ENCODE data around the gene PRSS23. TPM values are rescaled to one million over a fixed set of nuclear protein-coding genes. Genes with fewer than 3 reads are reported as not detected.

Gene PRSS23
- polyA plus RNA-seq, 3 donors from 2014 or later = 215 to 248 (median 217) TPM

DNA sequence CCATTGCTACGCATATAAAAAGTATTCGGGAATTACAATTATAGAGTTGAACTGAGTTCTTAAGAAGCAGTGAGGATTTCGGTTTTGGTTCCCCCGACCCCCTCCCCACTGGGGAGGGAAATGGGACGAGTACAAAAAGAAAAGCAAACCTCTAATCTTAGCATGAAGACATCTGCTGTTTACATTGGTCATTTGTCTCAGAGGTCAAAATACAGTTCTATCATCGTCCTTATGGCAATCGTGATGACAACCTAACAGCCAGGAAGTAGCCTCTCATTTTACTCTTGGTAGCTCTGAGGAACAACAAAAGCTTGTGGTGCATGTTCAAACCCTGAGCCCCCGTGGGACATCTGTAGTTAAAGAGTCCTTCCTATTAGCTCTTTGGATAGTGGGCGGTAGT lies 3.2 kb upstream of the PRSS23 start:
- no peaks in the 10 kb centered on the region for H3K36me3 Mint-ChIP-seq
- no peak overlapping the region for H3K4me3 Mint-ChIP-seq
- no peak overlapping the region for H3K27ac Mint-ChIP-seq
- no peaks in the 10 kb centered on the region for H3K9me3 Mint-ChIP-seq
- H3K4me1 Mint-ChIP-seq = peaks cover 21 to 24% of the 10 kb centered on the region in 2 donors
- no peak for DNase-seq
- H3K27me3 Mint-ChIP-seq (ENCODE audit: low read depth in 3 of 3) = peaks cover 0 to 11% (median 5%) of the 10 kb centered on the region in 3 donors

DNA sequence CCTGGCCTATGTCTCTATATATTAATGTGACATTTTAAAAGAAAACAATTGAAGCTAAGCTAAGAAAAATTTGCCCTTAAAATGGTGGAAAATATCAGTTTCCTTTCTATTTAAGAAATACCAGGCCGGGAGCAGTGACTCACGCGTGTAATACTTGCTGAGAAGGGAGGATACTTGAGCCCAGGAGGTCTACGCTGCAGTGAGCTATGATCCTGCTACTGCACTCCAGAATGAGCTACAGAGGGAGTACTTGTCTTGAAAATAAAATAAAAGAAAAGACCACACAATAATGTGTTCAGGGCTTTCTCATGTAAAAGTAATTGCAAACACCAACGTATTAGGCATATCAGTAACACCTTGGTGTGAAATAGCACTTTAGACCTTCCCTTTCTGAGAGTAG lies 1.4 kb upstream of the PRSS23 start:
- peaks cover 40 to 42% of the 10 kb centered on the region in 2 donors for H3K4me1 Mint-ChIP-seq
- DNase-seq = no peak
- H3K4me3 Mint-ChIP-seq = peak overlapping the region; percentile 30 to 83 (median 61)
- H3K27me3 Mint-ChIP-seq (ENCODE audit: low read depth in 3 of 3) = peaks cover 0 to 10% (median 5%) of the 10 kb centered on the region in 3 donors
- H3K27ac Mint-ChIP-seq = peak overlapping the region in 2 of 6 donors; percentile 5 to 82
- no peaks in the 10 kb centered on the region for H3K36me3 Mint-ChIP-seq
- no peaks in the 10 kb centered on the region for H3K9me3 Mint-ChIP-seq

DNA sequence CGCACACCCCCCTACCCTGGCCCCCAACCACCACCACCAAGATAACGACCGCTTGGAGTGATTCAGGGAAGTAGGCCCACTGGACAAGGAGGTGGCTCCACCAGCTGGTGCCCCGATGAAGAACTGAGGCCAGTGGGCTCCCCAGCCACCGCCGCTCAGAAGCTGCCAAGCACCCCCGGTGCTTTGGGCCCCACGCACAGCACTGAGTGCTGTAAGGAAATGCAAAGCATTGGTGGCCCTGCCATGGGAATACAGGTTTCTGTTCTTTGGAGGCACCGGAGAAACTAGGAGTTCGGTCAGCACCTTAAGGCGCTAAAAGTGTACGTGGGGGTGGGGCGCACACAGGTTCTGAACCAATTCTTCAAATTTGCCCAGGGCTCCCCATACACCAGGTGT lies 664 bp upstream of the PRSS23 start:
- Mint-ChIP-seq H3K27me3 (ENCODE audit: low read depth in 3 of 3) (peaks cover 0 to 10% (median 5%) of the 10 kb centered on the region in 3 donors), H3K27ac (peak overlapping the region; percentile 57 to 82 (median 68)), H3K9me3 (no peaks in the 10 kb centered on the region), H3K4me1 (peaks cover 46 to 49% of the 10 kb centered on the region in 2 donors), H3K36me3 (peaks cover 0 to 3% (median 0%) of the 10 kb centered on the region in 3 donors), H3K4me3 (peak overlapping the region; percentile 79 to 86 (median 83))
- DNase-seq = no peak

DNA sequence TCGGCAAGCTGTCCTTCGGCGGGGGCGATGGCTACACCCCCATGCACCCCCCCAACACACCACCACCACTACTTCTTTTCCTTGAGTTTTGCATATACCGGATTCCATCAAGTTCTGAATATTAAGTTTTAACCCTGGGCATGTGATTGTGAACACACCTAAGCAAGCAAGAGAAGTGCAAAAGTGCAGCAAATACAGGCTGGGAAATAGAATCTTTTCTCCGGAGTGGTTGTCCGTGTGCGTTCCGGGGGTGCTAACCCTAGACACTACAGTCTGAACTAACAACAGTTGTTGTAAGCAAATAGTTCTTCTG lies 574 bp downstream of the PRSS23 start:
- Mint-ChIP-seq H3K9me3 (no peaks in the 10 kb centered on the region), H3K4me1 (peaks cover 58 to 62% of the 10 kb centered on the region in 2 donors), H3K27ac (peak overlapping the region; percentile 81 to 93 (median 92)), H3K27me3 (ENCODE audit: low read depth in 3 of 3) (peaks cover 0 to 10% (median 5%) of the 10 kb centered on the region in 3 donors), H3K4me3 (peak overlapping the region; percentile 90 to 98 (median 94)), H3K36me3 (peaks cover 0 to 5% (median 0%) of the 10 kb centered on the region in 3 donors)
- no peak for DNase-seq

DNA sequence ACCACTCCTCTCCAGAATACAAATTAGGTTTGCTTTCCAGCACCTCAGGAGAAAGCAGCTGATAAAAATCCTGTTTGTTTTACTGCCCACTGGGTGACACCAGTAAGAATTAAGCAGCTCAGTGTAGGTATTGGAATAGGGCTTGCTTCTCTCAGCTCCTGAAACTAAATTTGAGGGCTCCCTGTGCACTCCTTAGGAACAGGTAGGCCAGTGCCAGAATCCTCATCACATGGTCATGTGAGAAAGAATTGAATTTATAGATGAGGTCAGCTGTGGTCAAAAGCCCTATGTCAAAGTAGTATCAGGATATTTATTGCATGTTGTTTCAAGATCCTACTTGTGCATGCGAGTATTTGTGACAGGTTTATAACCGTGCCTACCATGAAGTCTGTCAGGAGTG lies 1.0 kb downstream of the PRSS23 start:
- H3K27ac Mint-ChIP-seq = peak overlapping the region; percentile 81 to 93 (median 92)
- peaks cover 0 to 5% (median 0%) of the 10 kb centered on the region in 3 donors for H3K36me3 Mint-ChIP-seq
- DNase-seq = no peak
- H3K4me1 Mint-ChIP-seq = peaks cover 63 to 66% of the 10 kb centered on the region in 2 donors
- H3K9me3 Mint-ChIP-seq = no peaks in the 10 kb centered on the region
- H3K4me3 Mint-ChIP-seq = peak overlapping the region; percentile 90 to 98 (median 94)
- H3K27me3 Mint-ChIP-seq (ENCODE audit: low read depth in 3 of 3) = peaks cover 0 to 10% (median 5%) of the 10 kb centered on the region in 3 donors

DNA sequence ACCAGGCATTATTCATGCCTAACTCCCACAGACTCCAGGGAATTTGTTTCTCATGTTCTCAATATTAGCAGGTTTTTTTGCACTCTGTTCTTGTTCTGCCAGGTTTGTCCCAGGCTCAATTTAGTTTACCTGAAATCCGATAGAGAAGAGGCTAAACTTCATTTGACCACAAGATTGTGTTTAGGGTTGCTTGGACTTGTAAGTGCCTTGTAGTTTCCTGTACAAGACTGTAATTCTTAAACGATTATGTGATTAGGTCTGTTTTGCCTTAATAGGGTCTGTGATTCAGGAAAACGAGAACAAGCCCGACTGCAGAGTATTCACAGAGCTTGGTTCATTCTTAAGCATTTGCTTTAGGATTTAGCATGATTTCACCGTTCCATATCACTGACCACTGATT lies 1.8 kb downstream of the PRSS23 start:
- peak overlapping the region; percentile 83 to 93 (median 92) for H3K27ac Mint-ChIP-seq
- H3K36me3 Mint-ChIP-seq = peaks cover 3 to 8% (median 3%) of the 10 kb centered on the region in 3 donors
- H3K9me3 Mint-ChIP-seq = no peaks in the 10 kb centered on the region
- DNase-seq = no peak
- H3K4me1 Mint-ChIP-seq = peaks cover 70 to 74% of the 10 kb centered on the region in 2 donors
- peaks cover 0 to 10% (median 2%) of the 10 kb centered on the region in 3 donors for H3K27me3 Mint-ChIP-seq (ENCODE audit: low read depth in 3 of 3)
- peak overlapping the region; percentile 90 to 98 (median 94) for H3K4me3 Mint-ChIP-seq

DNA sequence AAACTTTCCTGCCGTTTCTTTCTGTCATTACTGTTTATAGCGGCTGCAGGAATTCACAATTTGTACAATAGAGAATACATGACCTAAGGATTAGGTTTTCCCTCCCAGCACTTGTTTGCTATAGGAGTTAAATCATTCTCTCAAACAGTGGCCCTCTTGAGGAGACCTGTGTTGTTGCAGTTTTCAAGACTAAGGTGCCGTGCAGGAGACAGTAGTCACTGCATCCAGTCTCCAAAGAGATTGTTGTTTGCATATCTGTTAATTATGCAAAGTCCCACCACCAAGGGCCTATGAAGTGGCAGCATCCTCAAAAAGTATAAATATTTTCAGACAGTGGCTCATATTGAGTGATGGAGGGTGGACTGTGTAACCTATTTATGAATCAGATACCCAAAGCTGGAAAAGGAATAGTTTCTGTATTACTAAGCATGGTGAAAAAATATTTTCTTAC lies 2.3 kb downstream of the PRSS23 start:
- peaks cover 75 to 79% of the 10 kb centered on the region in 2 donors for H3K4me1 Mint-ChIP-seq
- no peaks in the 10 kb centered on the region for H3K9me3 Mint-ChIP-seq
- H3K27me3 Mint-ChIP-seq (ENCODE audit: low read depth in 3 of 3) = peaks cover 0 to 10% (median 0%) of the 10 kb centered on the region in 3 donors
- DNase-seq = peak in 2 of 3 donors; percentile 24 to 40
- peak overlapping the region; percentile 90 to 98 (median 94) for H3K4me3 Mint-ChIP-seq
- H3K27ac Mint-ChIP-seq = peak overlapping the region; percentile 83 to 92 (median 92)
- peaks cover 4 to 10% (median 4%) of the 10 kb centered on the region in 3 donors for H3K36me3 Mint-ChIP-seq

DNA sequence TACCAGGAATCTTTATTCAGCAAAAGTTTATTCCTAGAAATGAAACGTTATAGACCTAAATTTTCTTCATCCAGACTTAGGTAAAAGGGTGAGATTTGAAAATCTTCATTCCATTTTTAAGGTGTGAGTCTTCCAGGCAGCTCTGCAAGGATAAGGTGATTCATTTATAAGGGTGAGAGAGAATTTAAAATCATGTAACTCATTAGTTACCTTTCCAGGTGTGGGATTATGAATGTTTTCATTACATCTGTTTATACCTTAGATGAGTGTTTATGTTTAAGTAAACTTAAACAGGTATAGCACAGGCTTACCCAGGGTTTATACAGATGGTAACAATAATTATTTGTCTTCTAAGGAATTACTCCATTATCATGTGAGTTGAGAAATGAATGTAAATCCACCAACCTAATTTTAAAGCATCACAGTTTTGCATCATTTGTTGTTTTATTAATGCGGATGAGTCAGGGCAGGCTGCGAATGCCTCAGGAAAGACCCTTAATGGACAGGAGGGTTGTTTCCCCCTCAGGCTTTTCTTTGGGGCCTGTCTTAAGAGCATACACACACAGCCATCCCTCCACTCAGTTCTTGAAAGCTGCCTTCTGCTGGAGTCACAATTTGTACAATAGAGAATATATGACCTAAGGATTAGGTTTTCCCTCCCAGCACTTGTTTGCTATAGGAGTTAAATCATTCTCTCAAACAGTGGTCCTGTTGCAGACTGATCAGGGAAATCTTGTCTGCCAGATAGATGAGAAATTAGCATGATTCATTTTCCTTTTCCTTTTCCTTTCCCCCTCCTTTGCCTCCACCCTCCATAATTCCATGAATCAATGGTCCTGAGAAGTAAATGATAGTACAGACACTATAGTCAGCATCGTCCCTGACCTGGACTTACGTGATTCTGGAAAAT lies 3.0 kb downstream of the PRSS23 start:
- DNase-seq = no peak
- H3K36me3 Mint-ChIP-seq = peaks cover 6 to 18% (median 6%) of the 10 kb centered on the region in 3 donors
- peak overlapping the region; percentile 90 to 98 (median 94) for H3K4me3 Mint-ChIP-seq
- peaks cover 0 to 7% (median 0%) of the 10 kb centered on the region in 3 donors for H3K27me3 Mint-ChIP-seq (ENCODE audit: low read depth in 3 of 3)
- H3K4me1 Mint-ChIP-seq = peaks cover 83 to 86% of the 10 kb centered on the region in 2 donors
- H3K27ac Mint-ChIP-seq = peak overlapping the region; percentile 83 to 92 (median 92)
- H3K9me3 Mint-ChIP-seq = no peaks in the 10 kb centered on the region

DNA sequence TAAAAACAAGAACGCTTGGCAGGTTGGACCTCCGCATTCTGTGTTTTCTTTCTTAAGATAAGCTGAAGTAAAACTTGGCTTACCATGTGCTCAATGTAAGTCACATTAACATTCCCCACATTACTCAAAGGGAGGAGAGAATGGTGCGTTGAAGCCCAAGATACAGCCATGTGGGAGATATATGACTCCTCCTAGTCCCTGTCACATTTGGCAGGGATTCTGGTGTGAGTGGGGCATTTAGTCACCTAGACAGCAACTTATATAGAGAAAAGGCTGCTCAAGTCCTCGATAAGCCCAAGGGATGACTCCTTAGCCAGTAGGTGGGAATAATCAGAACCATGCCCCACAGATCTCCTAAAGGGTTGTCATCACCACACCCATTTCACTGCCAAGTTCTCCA lies 4.6 kb downstream of the PRSS23 start:
- Mint-ChIP-seq H3K36me3 (peaks cover 15 to 30% (median 21%) of the 10 kb centered on the region in 3 donors), H3K4me3 (peak overlapping the region; percentile 36 to 86 (median 74)), H3K9me3 (no peaks in the 10 kb centered on the region), H3K4me1 (peaks cover 83 to 94% of the 10 kb centered on the region in 2 donors), H3K27me3 (ENCODE audit: low read depth in 3 of 3) (peaks cover 0 to 6% (median 0%) of the 10 kb centered on the region in 3 donors), H3K27ac (peak overlapping the region; percentile 91 to 97 (median 92))
- no peak for DNase-seq

DNA sequence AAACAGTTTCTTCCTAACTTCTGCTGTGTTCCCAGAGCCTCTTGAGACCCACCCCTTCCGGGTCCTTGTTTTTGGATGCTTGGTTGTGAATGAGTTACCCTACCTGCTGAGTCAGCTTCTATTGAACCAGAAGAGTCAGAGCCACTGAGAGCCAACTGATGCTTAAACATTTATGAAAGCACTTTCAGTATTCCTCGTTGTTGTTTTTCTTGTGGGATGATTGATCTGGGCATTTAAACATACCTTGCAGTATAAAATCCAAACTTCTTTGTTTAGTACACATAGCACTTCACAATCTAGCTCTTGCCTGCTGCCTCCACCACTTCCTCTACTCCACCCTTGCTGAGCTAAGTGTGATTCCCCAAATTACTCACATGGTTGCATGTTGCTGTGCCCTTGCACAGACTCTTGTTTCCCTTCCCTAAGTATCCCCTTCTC lies 5.5 kb downstream of the PRSS23 start:
- no peaks in the 10 kb centered on the region for H3K9me3 Mint-ChIP-seq
- H3K27me3 Mint-ChIP-seq (ENCODE audit: low read depth in 3 of 3) = peaks cover 0 to 4% (median 0%) of the 10 kb centered on the region in 3 donors
- peak; percentile 58 to 69 (median 69) for DNase-seq
- H3K4me3 Mint-ChIP-seq = peak overlapping the region; percentile 72 to 86 (median 85)
- peaks cover 82 to 97% of the 10 kb centered on the region in 2 donors for H3K4me1 Mint-ChIP-seq
- H3K27ac Mint-ChIP-seq = peak overlapping the region; percentile 91 to 97 (median 92)
- H3K36me3 Mint-ChIP-seq = peaks cover 15 to 34% (median 25%) of the 10 kb centered on the region in 3 donors

DNA sequence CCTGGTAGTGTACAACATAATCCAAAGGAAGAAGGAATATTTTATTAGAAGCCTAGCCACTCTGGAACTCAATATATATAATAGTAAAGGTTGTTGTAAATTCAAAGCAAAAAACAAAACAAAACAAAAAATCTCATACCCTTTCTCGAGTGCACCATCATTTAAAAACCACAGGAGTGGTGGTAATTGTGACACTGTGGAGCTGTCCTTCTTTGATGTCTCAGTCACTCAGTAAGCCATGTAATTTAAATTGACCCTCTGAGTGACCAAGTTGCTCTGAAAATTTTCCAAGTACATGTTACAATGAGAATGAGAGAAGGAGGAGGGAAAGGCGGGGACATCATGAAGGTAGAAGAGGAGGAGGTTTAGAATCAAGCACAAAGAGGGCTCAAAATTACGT lies 6.6 kb downstream of the PRSS23 start:
- Mint-ChIP-seq H3K4me3 (peak overlapping the region; percentile 72 to 86 (median 85)), H3K4me1 (peaks cover 78 to 97% of the 10 kb centered on the region in 2 donors), H3K36me3 (peaks cover 15 to 38% (median 32%) of the 10 kb centered on the region in 3 donors), H3K9me3 (no peaks in the 10 kb centered on the region), H3K27ac (peak overlapping the region; percentile 91 to 97 (median 92)), H3K27me3 (ENCODE audit: low read depth in 3 of 3) (peaks cover 0 to 2% (median 0%) of the 10 kb centered on the region in 3 donors)
- no peak for DNase-seq

DNA sequence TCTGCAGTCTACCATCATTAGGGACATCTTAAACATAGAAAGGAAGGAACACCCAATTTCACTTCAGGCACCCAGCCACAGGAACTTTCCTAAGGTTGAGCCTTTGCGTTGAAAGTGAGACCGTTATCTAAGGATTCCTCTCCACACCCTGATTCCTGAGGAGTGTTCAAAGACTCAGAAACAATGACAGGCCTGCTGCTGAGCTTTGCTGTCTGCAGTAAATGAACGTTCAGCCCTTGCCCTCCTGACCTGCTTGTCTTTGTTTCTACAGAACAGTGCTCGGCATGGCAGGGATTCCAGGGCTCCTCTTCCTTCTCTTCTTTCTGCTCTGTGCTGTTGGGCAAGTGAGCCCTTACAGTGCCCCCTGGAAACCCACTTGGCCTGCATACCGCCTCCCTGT lies 7.0 kb downstream of the PRSS23 start:
- H3K27ac Mint-ChIP-seq = peak overlapping the region; percentile 91 to 97 (median 92)
- H3K36me3 Mint-ChIP-seq = peaks cover 15 to 38% (median 32%) of the 10 kb centered on the region in 3 donors
- H3K27me3 Mint-ChIP-seq (ENCODE audit: low read depth in 3 of 3) = no peaks in the 10 kb centered on the region
- no peaks in the 10 kb centered on the region for H3K9me3 Mint-ChIP-seq
- DNase-seq = no peak
- H3K4me1 Mint-ChIP-seq = peaks cover 74 to 97% of the 10 kb centered on the region in 2 donors
- peak overlapping the region; percentile 72 to 86 (median 85) for H3K4me3 Mint-ChIP-seq

DNA sequence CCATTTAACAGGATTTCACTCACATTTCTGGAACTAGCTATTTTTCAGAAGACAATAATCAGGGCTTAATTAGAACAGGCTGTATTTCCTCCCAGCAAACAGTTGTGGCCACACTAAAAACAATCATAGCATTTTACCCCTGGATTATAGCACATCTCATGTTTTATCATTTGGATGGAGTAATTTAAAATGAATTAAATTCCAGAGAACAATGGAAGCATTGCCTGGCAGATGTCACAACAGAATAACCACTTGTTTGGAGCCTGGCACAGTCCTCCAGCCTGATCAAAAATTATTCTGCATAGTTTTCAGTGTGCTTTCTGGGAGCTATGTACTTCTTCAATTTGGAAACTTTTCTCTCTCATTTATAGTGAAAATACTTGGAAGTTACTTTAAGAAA lies 9.2 kb downstream of the PRSS23 start:
- H3K4me1 Mint-ChIP-seq = peaks cover 66 to 94% of the 10 kb centered on the region in 2 donors
- H3K9me3 Mint-ChIP-seq = no peaks in the 10 kb centered on the region
- peaks cover 15 to 40% (median 32%) of the 10 kb centered on the region in 3 donors for H3K36me3 Mint-ChIP-seq
- DNase-seq = no peak
- peak overlapping the region in 5 of 6 donors; percentile 43 to 92 (median 84) for H3K27ac Mint-ChIP-seq
- no peaks in the 10 kb centered on the region for H3K27me3 Mint-ChIP-seq (ENCODE audit: low read depth in 3 of 3)
- no peak overlapping the region for H3K4me3 Mint-ChIP-seq

DNA sequence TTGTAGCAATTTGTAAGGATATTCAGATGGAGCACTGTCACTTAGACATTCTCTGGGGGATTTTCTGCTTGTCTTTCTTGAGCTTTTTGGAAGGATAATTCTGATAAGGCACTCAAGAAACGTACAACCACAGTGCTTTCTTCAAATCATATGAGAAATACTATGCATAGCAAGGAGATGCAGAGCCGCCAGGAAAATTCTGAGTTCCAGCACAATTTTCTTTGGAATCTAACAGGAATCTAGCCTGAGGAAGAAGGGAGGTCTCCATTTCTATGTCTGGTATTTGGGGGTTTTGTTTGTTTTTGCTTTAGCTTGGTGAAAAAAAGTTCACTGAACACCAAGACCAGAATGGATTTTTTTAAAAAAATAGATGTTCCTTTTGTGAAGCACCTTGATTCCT lies 9.9 kb downstream of the PRSS23 start:
- peak overlapping the region in 4 of 6 donors; percentile 51 to 92 (median 76) for H3K27ac Mint-ChIP-seq
- no peak for DNase-seq
- peaks cover 66 to 94% of the 10 kb centered on the region in 2 donors for H3K4me1 Mint-ChIP-seq
- no peaks in the 10 kb centered on the region for H3K27me3 Mint-ChIP-seq (ENCODE audit: low read depth in 3 of 3)
- no peak overlapping the region for H3K4me3 Mint-ChIP-seq
- no peaks in the 10 kb centered on the region for H3K9me3 Mint-ChIP-seq
- peaks cover 15 to 36% (median 32%) of the 10 kb centered on the region in 3 donors for H3K36me3 Mint-ChIP-seq

Data from immature natural killer cell (primary cell).